ENCODE measurements around the gene L3MBTL4. TPM values are rescaled to one million over a fixed set of nuclear protein-coding genes. Genes with fewer than 3 reads are reported as not detected.

L3MBTL4 gene
- total RNA-seq, 2 experiments from 2014 or later, result 0.19 to 0.47 TPM

GRCh38 chr18:6018671-6019070 is 396.0 kb downstream of the L3MBTL4 start:
- no peaks in the 10 kb centered on the region for H3K36me3 ChIP-seq (ENCODE audit: insufficient read depth, low read length)
- no peak for DNase-seq
- H3K4me3 Mint-ChIP-seq, result no peak overlapping the region
- no peaks in the 10 kb centered on the region for H3K9me3 Mint-ChIP-seq
- H3K27ac Mint-ChIP-seq, result no peak overlapping the region
- ChIA-PET CTCF (no interaction called here), POLR2A (no interaction called here)
- H3K27ac ChIP-seq (ENCODE audit: low read depth in 1 of 2, low read length in 2 of 2), result no peak overlapping the region
- no peak for ATAC-seq (ENCODE audit: poor library complexity)
- no peaks in the 10 kb centered on the region for H3K4me1 Mint-ChIP-seq (ENCODE audit: low read depth)
- no peaks in the 10 kb centered on the region for H3K27me3 Mint-ChIP-seq
- H3K36me3 Mint-ChIP-seq (ENCODE audit: low read depth), result no peaks in the 10 kb centered on the region
- no peak overlapping the region for H3K4me3 ChIP-seq (ENCODE audit: low read length)
- intact Hi-C loops (cut with DNase I, micrococcal nuclease), result no loop called here
- no peaks in the 10 kb centered on the region for H3K4me1 ChIP-seq (ENCODE audit: insufficient read depth, low read length)
- TF ChIP-seq CTCF (IDR thresholded peaks at IDR 0.05), result no peak
- H3K9me3 ChIP-seq (ENCODE audit: control insufficient read depth in 1 of 2, insufficient read depth in 1 of 2, low read length in 2 of 2), result peaks cover 0 to 7% of the 10 kb centered on the region in 2 experiments
- no peaks in the 10 kb centered on the region for H3K27me3 ChIP-seq (ENCODE audit: control insufficient read depth in 1 of 2, insufficient read depth in 2 of 2, low read length in 2 of 2)

GRCh38 chr18:6017171-6017570 is 397.5 kb downstream of the L3MBTL4 start:
- POLR2A ChIA-PET, result no interaction called here

GRCh38 chr18:6015364-6015763 is 399.3 kb downstream of the L3MBTL4 start:
- H3K4me1 ChIP-seq (ENCODE audit: insufficient read depth, low read length), result no peaks in the 10 kb centered on the region
- H3K36me3 Mint-ChIP-seq (ENCODE audit: low read depth), result no peaks in the 10 kb centered on the region
- H3K27me3 ChIP-seq (ENCODE audit: control insufficient read depth in 1 of 2, insufficient read depth in 2 of 2, low read length in 2 of 2), result no peaks in the 10 kb centered on the region
- TF ChIP-seq CTCF (IDR thresholded peaks at IDR 0.05), result no peak
- intact Hi-C loops (cut with DNase I, micrococcal nuclease), result no loop called here
- no peaks in the 10 kb centered on the region for H3K4me1 Mint-ChIP-seq (ENCODE audit: low read depth)
- H3K36me3 ChIP-seq (ENCODE audit: insufficient read depth, low read length), result no peaks in the 10 kb centered on the region
- no peak overlapping the region for H3K4me3 ChIP-seq (ENCODE audit: low read length)
- H3K27ac Mint-ChIP-seq, result no peak overlapping the region
- ChIA-PET CTCF (no interaction called here), POLR2A (no interaction called here)
- no peak overlapping the region for H3K27ac ChIP-seq (ENCODE audit: low read depth in 1 of 2, low read length in 2 of 2)
- H3K4me3 Mint-ChIP-seq, result no peak overlapping the region
- no peaks in the 10 kb centered on the region for H3K9me3 Mint-ChIP-seq
- H3K9me3 ChIP-seq (ENCODE audit: control insufficient read depth in 1 of 2, insufficient read depth in 1 of 2, low read length in 2 of 2), result peaks cover 0 to 5% of the 10 kb centered on the region in 2 experiments
- DNase-seq, result no peak
- no peak for ATAC-seq (ENCODE audit: poor library complexity)
- H3K27me3 Mint-ChIP-seq, result no peaks in the 10 kb centered on the region

More at GRCh38 chr18:6017171-6017570, 397.5 kb downstream of the L3MBTL4 start:
- CTCF ChIA-PET, result no interaction called here
- Mint-ChIP-seq H3K4me3 (no peak overlapping the region), H3K36me3 (ENCODE audit: low read depth) (no peaks in the 10 kb centered on the region), H3K27me3 (no peaks in the 10 kb centered on the region), H3K9me3 (no peaks in the 10 kb centered on the region), H3K27ac (no peak overlapping the region), H3K4me1 (ENCODE audit: low read depth) (no peaks in the 10 kb centered on the region)
- Histone ChIP-seq H3K4me3 (ENCODE audit: low read length) (no peak overlapping the region), H3K27me3 (ENCODE audit: control insufficient read depth in 1 of 2, insufficient read depth in 2 of 2, low read length in 2 of 2) (no peaks in the 10 kb centered on the region), H3K27ac (ENCODE audit: low read depth in 1 of 2, low read length in 2 of 2) (no peak overlapping the region), H3K9me3 (ENCODE audit: control insufficient read depth in 1 of 2, insufficient read depth in 1 of 2, low read length in 2 of 2) (peaks cover 0 to 12% of the 10 kb centered on the region in 2 experiments), H3K4me1 (ENCODE audit: insufficient read depth, low read length) (no peaks in the 10 kb centered on the region), H3K36me3 (ENCODE audit: insufficient read depth, low read length) (no peaks in the 10 kb centered on the region)
- intact Hi-C loops (cut with DNase I, micrococcal nuclease), result no loop called here
- no peak for ATAC-seq (ENCODE audit: poor library complexity)
- no peak for DNase-seq
- no peak for TF ChIP-seq CTCF (IDR thresholded peaks at IDR 0.05)
